GM12878 (cell line): ENCODE results near the gene MAD1L1. TPM values are rescaled to one million over a fixed set of nuclear protein-coding genes. Genes with fewer than 3 reads are reported as not detected.

Source experiments
- ATAC-seq: fragments of 200-7000 bp; cut with Tn5 transposase; 3 replicates; pipeline ENCODE4 v1.9.1; 2020; ENCODE audit warnings: mild to moderate bottlenecking, moderate library complexity
- BruUV-seq: library from RNA; stranded (reverse); fragments of 400-500 nt; replicated peaks from 2 replicates; lab custom pipeline; 2021; lab: Mats Ljungman, UMichigan
- CTCF ChIA-PET: fragments of 300-600 bp; sonication (Branson Sonifier 250); formaldehyde crosslinking; extraction: SDS; loops from one replicate; lab custom pipeline; 2021; ENCODE audit warnings: inconsistent platforms; lab: Yijun Ruan, JAX
- POLR2A ChIA-PET: fragments of 350-600 bp; formaldehyde crosslinking; extraction: SDS; loops from one replicate; lab custom pipeline; 2021; ENCODE audit warnings: inconsistent platforms; lab: Charles Lee
- RAD21 ChIA-PET: fragments of 300-600 bp; sonication (Branson Sonifier 250); formaldehyde crosslinking; loops from one replicate; lab custom pipeline; 2023; ENCODE audit warnings: antibody characterized with exemption; ENCODE audit not compliant: unreplicated experiment; lab: Charles Lee
- SMC1A ChIA-PET: fragments of 300-600 bp; sonication (Branson Sonifier 250); formaldehyde crosslinking; loops from one replicate; lab custom pipeline; 2023; ENCODE audit not compliant: unreplicated experiment, uncharacterized antibody; lab: Charles Lee
- DNase-seq: peaks from one replicate; pipeline ENCODE4 v3.0.0-alpha.2; 2011; ENCODE audit warnings: low read depth, low spot score
- FAIRE-seq: peaks from 3 replicates; lab custom pipeline; 2011; peaks lifted over from hg19 to GRCh38; lab: Jason Lieb, UNC
- H2AFZ ChIP-seq: 2 replicates; pipeline ENCODE4 v1.6.0; 2011; ENCODE audit warnings: low read depth, low read length, control low read depth; ENCODE audit not compliant: control insufficient read depth
- H3K27ac ChIP-seq: 2 replicates; pipeline ENCODE4 v1.5.1; 2011; ENCODE audit warnings: control low read depth; ENCODE audit not compliant: control insufficient read depth, insufficient read depth
- H3K27me3 ChIP-seq, 2 experiments: replicated peaks in 1 of 2; 2 replicates each; pipeline versions ENCODE4 v1.6.0 to v1.6.1; 2011; ENCODE audit warnings: low read length in 1 of 2; ENCODE audit not compliant: control insufficient read depth in 2 of 2, insufficient read depth in 2 of 2
- H3K36me3 ChIP-seq, 2 experiments: 2 replicates each; pipeline ENCODE4 v1.5.1; 2011; ENCODE audit warnings: low read length in 1 of 2; ENCODE audit not compliant: control insufficient read depth in 2 of 2, insufficient read depth in 2 of 2
- H3K4me1 ChIP-seq: 2 replicates; pipeline ENCODE4 v1.6.1; 2011; ENCODE audit warnings: mild to moderate bottlenecking, low read length, moderate library complexity, mixed read lengths; ENCODE audit not compliant: control insufficient read depth, insufficient read depth
- H3K4me2 ChIP-seq: 2 replicates; pipeline ENCODE4 v1.6.0; 2011; ENCODE audit warnings: control low read depth; ENCODE audit not compliant: control insufficient read depth, insufficient read depth
- H3K4me3 ChIP-seq: fragments of 200-600 bp; sonication (generic); 2 replicates; pipeline ENCODE4 v1.5.1; 2016
- H3K79me2 ChIP-seq: 2 replicates; pipeline ENCODE4 v1.6.0; 2011; ENCODE audit warnings: low read length; ENCODE audit not compliant: control insufficient read depth, insufficient read depth
- H3K9ac ChIP-seq: 2 replicates; pipeline ENCODE4 v1.8.0; 2011; ENCODE audit warnings: low read length, control low read depth, mixed read lengths; ENCODE audit not compliant: control insufficient read depth, insufficient read depth
- H3K9me3 ChIP-seq: replicated peaks from 3 replicates; pipeline ENCODE4 v1.5.1; 2011; ENCODE audit warnings: mild to moderate bottlenecking, low read length; ENCODE audit not compliant: control insufficient read depth, insufficient read depth
- H4K20me1 ChIP-seq: 2 replicates; pipeline ENCODE4 v1.6.0; 2011; ENCODE audit not compliant: control insufficient read depth, insufficient read depth
- BRCA1 ChIP-seq: IDR thresholded peaks from 2 replicates; pipeline ENCODE4 v1.6.1; 2011; ENCODE audit warnings: low read depth, low read length, improper control_type of control experiment
- CBX3 ChIP-seq: fragments of 200-600 bp; sonication (generic); IDR thresholded peaks from 2 replicates; pipeline ENCODE4 v1.6.1; 2016; ENCODE audit warnings: low read depth, borderline replicate concordance
- CHD1 ChIP-seq: IDR thresholded peaks from 2 replicates; pipeline ENCODE4 v1.6.1; 2012; ENCODE audit warnings: low read depth, low read length, improper control_type of control experiment
- CTCF ChIP-seq, 3 experiments: IDR thresholded peaks in 2 of 3; conservative IDR thresholded peaks in 1 of 3; 2 replicates each; pipeline ENCODE4 v1.5.1; 2011; ENCODE audit warnings: low read depth in 3 of 3, low read length in 3 of 3, mild to moderate bottlenecking in 3 of 3, control low read depth in 2 of 3, moderate library complexity in 2 of 3, inconsistent platforms in 1 of 3, mixed read lengths in 1 of 3; ENCODE audit not compliant: control insufficient read depth in 2 of 3, insufficient read depth in 1 of 3; ENCODE audit errors: extremely low read depth in 1 of 3
- ETV6 ChIP-seq, 2 experiments: fragments of 450-650 bp in 1 of 2; IDR thresholded peaks in 1 of 2; conservative IDR thresholded peaks in 1 of 2; 2 replicates each; pipeline ENCODE4 v1.6.1; 2014; ENCODE audit warnings: antibody characterized with exemption in 1 of 2, borderline replicate concordance in 1 of 2, low read depth in 1 of 2, mild to moderate bottlenecking in 1 of 2, moderate library complexity in 1 of 2
- FOXM1 ChIP-seq: IDR thresholded peaks from 2 replicates; pipeline ENCODE4 v1.6.1; 2012; ENCODE audit warnings: low read depth, mild to moderate bottlenecking, inconsistent platforms, low read length, moderate library complexity
- KAT2A ChIP-seq: conservative IDR thresholded peaks from 2 replicates; pipeline ENCODE4 v1.6.1; 2011; ENCODE audit warnings: low read depth, low read length; ENCODE audit not compliant: control insufficient read depth
- MYC ChIP-seq: IDR thresholded peaks from 2 replicates; pipeline ENCODE4 v1.6.1; 2011; ENCODE audit warnings: mild to moderate bottlenecking, low read length, moderate library complexity, inconsistent platforms; ENCODE audit not compliant: insufficient read depth, insufficient replicate concordance, insufficient read length, severe bottlenecking
- TCF12 ChIP-seq: IDR thresholded peaks from 2 replicates; pipeline ENCODE4 v1.6.1; 2011; ENCODE audit warnings: low read depth, mild to moderate bottlenecking, low read length
- WGBS: methylation state at CpG from one replicate; pipeline ENCODE4 v1.1.6; 2016; ENCODE audit warnings: low lambda C conversion rate; ENCODE audit not compliant: insufficient replicate concordance, insufficient coverage; ENCODE audit errors: missing lambda C conversion rate; 5-methylcytosine and 5-hydroxymethylcytosine counted together
- in situ Hi-C: fragments of 300-500 bp; cut with MboI; formaldehyde crosslinking; loops from 9 replicates; pipeline ENCODE4 v1.14.3; 2018; ENCODE audit warnings: mixed read lengths
- intact Hi-C: fragments of 100-400 bp; cut with micrococcal nuclease; formaldehyde crosslinking; loops from one replicate; pipeline ENCODE4 v1.14.2; 2022; ENCODE audit not compliant: unreplicated experiment
- polyA plus RNA-seq, 11 experiments: library from polyadenylated mRNA; depleted of rRNA in 4 of 11; unstranded in 6 of 11; stranded (reverse) in 5 of 11; fragments of >200 nt; fragmentation: Nextera tagmentation in 4 of 11; fragmentation: Illumina TruSeq in 1 of 11; extraction: Ambion mirVana in 4 of 11; extraction: Trizol in 1 of 11; gene quantifications; 1 replicate in 1 of 11; 2 replicates in 10 of 11; pipeline versions ENCODE4 v1.2.1 to v1.2.3, GENCODE V29; 2011 to 2016; ENCODE audit warnings: inconsistent platforms in 2 of 11, missing spikeins in 2 of 11, low read depth in 1 of 11
- total RNA-seq, 4 experiments: library from RNA; depleted of rRNA in 3 of 4; stranded (reverse); fragments of >200 nt in 3 of 4; fragmentation: Illumina TruSeq in 1 of 4; extraction: Trizol in 1 of 4; gene quantifications; 2 replicates each; pipeline versions ENCODE4 v1.2.1 to v1.2.3, GENCODE V29; 2013 to 2021

Gene MAD1L1
- total and polyA plus RNA-seq, 10 of the 15 experiments (the other 5 are each of a cell fraction or from before 2014, with no cell fraction given): 2.2 to 76.8 (median 38.3) TPM

DNA sequence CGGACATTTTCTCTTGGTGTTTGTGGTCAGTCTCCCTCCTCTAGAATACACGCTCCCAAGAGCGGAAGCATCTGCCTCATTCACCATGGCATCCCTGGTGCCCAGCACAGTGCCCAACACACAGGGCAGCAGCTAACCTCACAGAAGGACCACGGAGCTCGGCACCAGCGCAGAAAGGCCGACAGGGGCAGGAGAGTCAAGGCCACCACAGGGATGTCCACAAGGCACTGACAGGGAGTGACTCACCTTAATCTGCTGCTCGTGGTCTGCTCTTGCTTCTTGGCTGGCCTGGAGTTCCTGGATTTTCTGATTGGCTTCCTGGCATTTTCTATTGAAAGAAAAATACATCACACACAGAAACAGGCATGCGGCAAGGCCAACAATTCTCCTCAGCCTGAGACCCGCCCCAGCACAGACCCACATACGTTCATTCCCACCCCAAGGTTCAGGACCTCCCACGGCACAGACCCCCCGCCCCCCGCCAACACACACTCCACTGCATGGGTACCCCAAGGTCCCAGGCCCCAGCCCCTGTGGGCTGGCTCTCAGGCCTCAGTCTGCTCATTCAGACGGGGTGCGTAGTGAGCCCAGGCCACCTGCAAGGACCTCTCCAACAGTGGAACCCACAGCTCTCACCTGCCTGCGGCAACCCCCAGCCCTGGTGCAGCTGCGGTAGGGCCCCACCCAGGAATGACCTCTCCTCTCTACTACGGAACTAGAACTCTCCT lies 14.9 kb downstream of the MAD1L1 start:
- Histone ChIP-seq H4K20me1 (no peaks in the 10 kb centered on the region), H3K4me3 (no peak overlapping the region), H3K27ac (no peak overlapping the region), H3K4me2 (no peak overlapping the region), H3K4me1 (no peaks in the 10 kb centered on the region), H3K9me3 (no peaks in the 10 kb centered on the region), H3K79me2 (no peaks in the 10 kb centered on the region), H3K36me3 (peaks cover 30 to 57% of the 10 kb centered on the region in 2 experiments), H2AFZ (no peak overlapping the region), H3K9ac (no peak overlapping the region), H3K27me3 (no peaks in the 10 kb centered on the region)
- SMC1A ChIA-PET: no interaction called here
- TSS peak; percentile 32 for BruUV-seq
- in situ Hi-C loops: loop anchor here (10.0 kb wide), 1 partner anchor 553 kb away; no protein-coding TSS in a partner anchor
- no peak for ATAC-seq
- POLR2A ChIA-PET: no interaction called here
- intact Hi-C loops: no loop called here
- RAD21 ChIA-PET: no interaction called here
- TF ChIP-seq FOXM1: no peak
- TF ChIP-seq ETV6 (conservative IDR thresholded peaks at IDR 0.05 in 1 of 2, IDR thresholded peaks at IDR 0.05 in 1 of 2; ENCODE audit: borderline replicate concordance in 1 of 2, low read depth in 1 of 2): no peak
- TF ChIP-seq MYC: no peak
- no peak for TF ChIP-seq CHD1
- TF ChIP-seq TCF12: no peak
- TF ChIP-seq KAT2A: no peak
- TF ChIP-seq CBX3: no peak
- no peak for TF ChIP-seq BRCA1
- TF ChIP-seq CTCF (IDR thresholded peaks at IDR 0.05 in 2 of 3, conservative IDR thresholded peaks at IDR 0.05 in 1 of 3; ENCODE audit: control insufficient read depth in 2 of 3, extremely low read depth in 1 of 3, insufficient read depth in 1 of 3, low read depth in 3 of 3, low read length in 3 of 3): no peak
- no peak for FAIRE-seq
- CTCF ChIA-PET: interaction anchor here (0.6 kb wide), 1 partner anchor 155 kb away, joined by 3 read pairs; no protein-coding TSS in a partner anchor
- 90% methylated on average over 18 of the region's 19 CpGs for whole genome bisulfite sequencing
- no peak for DNase-seq
